ENCODE results near the gene PPP6R1. TPM values are rescaled to one million over a fixed set of nuclear protein-coding genes. Genes with fewer than 3 reads are reported as not detected.

PPP6R1 gene
- total RNA-seq, 1 experiment from 2014 or later: 79.7 TPM

- no peak overlapping the region for H2BK12ac ChIP-seq (ENCODE audit: insufficient read length, low read depth, low read length)
- H3K79me2 ChIP-seq (ENCODE audit: insufficient read depth, low read length): no peaks in the 10 kb centered on the region
- H3K23me2 ChIP-seq (ENCODE audit: insufficient read length, low read depth, low read length, poor library complexity, severe bottlenecking): no peaks in the 10 kb centered on the region
- H4K91ac ChIP-seq (ENCODE audit: insufficient read length, low read depth, low read length): no peak overlapping the region
- no peak overlapping the region for H4K5ac ChIP-seq (ENCODE audit: insufficient read length, low read depth, low read length)
- no peaks in the 10 kb centered on the region for H4K20me1 ChIP-seq (ENCODE audit: control insufficient read depth, insufficient read depth, insufficient read length)
- no peak overlapping the region for H3K27ac ChIP-seq (ENCODE audit: insufficient read length, low read depth, low read length)
- H2BK15ac ChIP-seq (ENCODE audit: low read depth, low read length): no peak overlapping the region
- no peak overlapping the region for H3K9ac ChIP-seq (ENCODE audit: extremely low read depth, insufficient read length, low read length)
- H2AFZ ChIP-seq (ENCODE audit: low read length): no peak overlapping the region
- H3K4me1 ChIP-seq (ENCODE audit: insufficient read depth, low read length): no peaks in the 10 kb centered on the region
- no peak for TF ChIP-seq CTCF (conservative IDR thresholded peaks at IDR 0.05)
- no peak overlapping the region for H3K4me2 ChIP-seq (ENCODE audit: insufficient read depth, insufficient read length, low read length)
- Mint-ChIP-seq H3K4me1 (peaks cover 0 to 6% of the 10 kb centered on the region in 2 experiments; a peak in 2 of 4 replicates), H3K4me3 (no peak overlapping the region), H3K27me3 (ENCODE audit: low read depth) (no peaks in the 10 kb centered on the region; the same call in 1 of the 2 replicates), H3K9me3 (no peaks in the 10 kb centered on the region), H3K36me3 (ENCODE audit: insufficient read depth in 1 of 3, low read depth in 3 of 3) (peaks cover 10 to 31% (median 28%) of the 10 kb centered on the region in 3 experiments; a peak in 6 of 7 replicates), H3K27ac (peak overlapping the region; percentile 50 to 90 (median 82); a peak in 4 of 7 replicates)
- no peak overlapping the region for H3T11ph ChIP-seq (ENCODE audit: low read length)
- no peak overlapping the region for H3K23ac ChIP-seq (ENCODE audit: insufficient read length, low read depth, low read length)
- H3K27me3 ChIP-seq (ENCODE audit: insufficient read depth, low read length): no peaks in the 10 kb centered on the region
- DNase-seq: peak; percentile 25
- no peak overlapping the region for H2AK5ac ChIP-seq (ENCODE audit: insufficient read length, low read length)
- H3K18ac ChIP-seq (ENCODE audit: insufficient read length, low read depth, low read length): no peak overlapping the region
- no peak overlapping the region for H3K4ac ChIP-seq (ENCODE audit: low read depth, low read length)
- H2BK20ac ChIP-seq (ENCODE audit: low read depth, low read length, poor library complexity, severe bottlenecking): no peak overlapping the region
- no CpG with 5 or more reads among the region's 17 CpGs for WGBS (ENCODE audit: extremely low coverage, insufficient read length, low lambda C conversion rate)
- H3K56ac ChIP-seq (ENCODE audit: insufficient read length, low read depth, low read length): no peak overlapping the region
- no peak overlapping the region for H3K14ac ChIP-seq (ENCODE audit: insufficient read depth, low read length)
- H2BK5ac ChIP-seq (ENCODE audit: insufficient read length, low read length): no peak overlapping the region
- no peak overlapping the region for H2BK120ac ChIP-seq (ENCODE audit: low read depth, low read length, poor library complexity, severe bottlenecking)
- H4K8ac ChIP-seq (replicated peaks; ENCODE audit: insufficient read length, low read depth, low read length): no peak overlapping the region
- no peaks in the 10 kb centered on the region for H3K9me3 ChIP-seq (ENCODE audit: control insufficient read depth, low read depth, low read length)
- no peaks in the 10 kb centered on the region for H3K79me1 ChIP-seq (ENCODE audit: insufficient read depth, low read depth, low read length, poor library complexity, severe bottlenecking)
Observed at GRCh38 chr19:55228015-55228391, 30.8 kb downstream of the PPP6R1 start.

All from H9 (cell line).